HEK293 (cell line): Measurements from ENCODE around the gene CABP4.

Source experiments
- CTCF ChIA-PET: fragments of 350-600 bp; formaldehyde crosslinking; extraction: SDS; loops from one replicate; lab custom pipeline; 2021; ENCODE audit warnings: antibody characterized with exemption; lab: Yijun Ruan, JAX
- POLR2A ChIA-PET: fragments of 300-600 bp; formaldehyde crosslinking; extraction: SDS; loops from one replicate; lab custom pipeline; 2020; ENCODE audit warnings: antibody characterized with exemption, inconsistent platforms; lab: Yijun Ruan, JAX
- H3K27ac ChIP-seq: fragments of 200-500 bp; sonication (Bioruptor generic); 2 replicates; pipeline ENCODE4 v1.5.1; 2014; ENCODE audit warnings: low read depth, low read length, control low read depth, inconsistent platforms; ENCODE audit errors: extremely low read depth
- H3K36me3 ChIP-seq, 2 experiments: fragments of 200-500 bp in 1 of 2; sonication (Bioruptor generic) in 1 of 2; 1 replicate in 1 of 2; 2 replicates in 1 of 2; pipeline ENCODE4 v1.5.1; 2014 to 2017; ENCODE audit warnings: inconsistent platforms in 2 of 2, low read length in 2 of 2; ENCODE audit not compliant: control insufficient read depth in 2 of 2, insufficient read depth in 1 of 2
- H3K4me1 ChIP-seq: fragments of 200-500 bp; sonication (Bioruptor generic); 2 replicates; pipeline ENCODE4 v1.5.1; 2014; ENCODE audit warnings: mild to moderate bottlenecking, low read length, inconsistent platforms; ENCODE audit not compliant: control insufficient read depth, insufficient read depth
- H3K4me3 ChIP-seq: 2 replicates; pipeline ENCODE4 v1.5.1; 2011; ENCODE audit warnings: low read depth, mild to moderate bottlenecking, control low read depth, low read length, moderate library complexity
- H3K9me3 ChIP-seq: fragments of 200-500 bp; sonication (Bioruptor generic); 2 replicates; pipeline ENCODE4 v1.5.1; 2014; ENCODE audit warnings: low read depth, low read length, inconsistent platforms; ENCODE audit not compliant: control insufficient read depth, insufficient read depth
- BCL11B ChIP-seq: fragments of 450-650 bp; formaldehyde crosslinking; IDR thresholded peaks from 2 replicates; pipeline ENCODE4 v1.5.1; 2016; ENCODE audit warnings: low read depth, missing biosample characterization, missing genetic modification characterization
- EGR2 ChIP-seq: fragments of 450-650 bp; formaldehyde crosslinking; IDR thresholded peaks from 2 replicates; pipeline ENCODE4 v1.5.1; 2016; ENCODE audit warnings: low read depth, missing biosample characterization, missing genetic modification characterization
- GFI1B ChIP-seq: fragments of 450-650 bp; formaldehyde crosslinking; IDR thresholded peaks from 2 replicates; pipeline ENCODE4 v1.5.1; 2016; ENCODE audit warnings: missing biosample characterization, missing genetic modification characterization
- GLIS2 ChIP-seq: fragments of 450-650 bp; formaldehyde crosslinking; IDR thresholded peaks from 2 replicates; pipeline ENCODE4 v1.5.1; 2016; ENCODE audit warnings: missing biosample characterization, missing genetic modification characterization
- KLF7 ChIP-seq: fragments of 450-650 bp; formaldehyde crosslinking; IDR thresholded peaks from 2 replicates; pipeline ENCODE4 v1.5.1; 2016; ENCODE audit warnings: missing biosample characterization, missing genetic modification characterization, borderline replicate concordance
- MYNN ChIP-seq: fragments of 450-650 bp; formaldehyde crosslinking; IDR thresholded peaks from 2 replicates; pipeline ENCODE4 v1.5.1; 2016; ENCODE audit warnings: missing biosample characterization, missing genetic modification characterization, borderline replicate concordance
- SALL2 ChIP-seq: fragments of 450-650 bp; formaldehyde crosslinking; IDR thresholded peaks from 2 replicates; pipeline ENCODE4 v1.5.0; 2017; ENCODE audit warnings: missing biosample characterization, mild to moderate bottlenecking, missing genetic modification characterization, borderline replicate concordance
- ZBTB20 ChIP-seq: fragments of 450-650 bp; formaldehyde crosslinking; IDR thresholded peaks from 2 replicates; pipeline ENCODE4 v1.5.1; 2016; ENCODE audit warnings: missing biosample characterization, missing genetic modification characterization
- ZBTB8A ChIP-seq: fragments of 450-650 bp; formaldehyde crosslinking; IDR thresholded peaks from 2 replicates; pipeline ENCODE4 v1.5.1; 2016; ENCODE audit warnings: missing biosample characterization, missing genetic modification characterization
- ZFHX2 ChIP-seq: fragments of 450-650 bp; formaldehyde crosslinking; conservative IDR thresholded peaks from 2 replicates; pipeline ENCODE4 v1.5.1; 2016; ENCODE audit warnings: missing biosample characterization, missing genetic modification characterization
- ZNF112 ChIP-seq: fragments of 450-650 bp; formaldehyde crosslinking; IDR thresholded peaks from 2 replicates; pipeline ENCODE4 v1.5.0; 2017; ENCODE audit warnings: missing biosample characterization, missing genetic modification characterization
- ZNF114 ChIP-seq: fragments of 450-650 bp; formaldehyde crosslinking; IDR thresholded peaks from 2 replicates; pipeline ENCODE4 v1.5.0; 2017; ENCODE audit warnings: missing biosample characterization, missing genetic modification characterization
- ZNF155 ChIP-seq: fragments of 450-650 bp; formaldehyde crosslinking; IDR thresholded peaks from 2 replicates; pipeline ENCODE4 v1.5.1; 2016; ENCODE audit warnings: missing biosample characterization, missing genetic modification characterization
- ZNF157 ChIP-seq: fragments of 450-650 bp; formaldehyde crosslinking; IDR thresholded peaks from 2 replicates; pipeline ENCODE4 v1.5.1; 2016; ENCODE audit warnings: missing biosample characterization, missing genetic modification characterization
- ZNF266 ChIP-seq: fragments of 450-650 bp; formaldehyde crosslinking; IDR thresholded peaks from 2 replicates; pipeline ENCODE4 v1.5.1; 2016; ENCODE audit warnings: missing biosample characterization, missing genetic modification characterization, low read depth
- ZNF350 ChIP-seq: fragments of 450-650 bp; formaldehyde crosslinking; IDR thresholded peaks from 2 replicates; pipeline ENCODE4 v1.5.0; 2017; ENCODE audit warnings: missing biosample characterization, mild to moderate bottlenecking, missing genetic modification characterization
- ZNF394 ChIP-seq: fragments of 450-650 bp; formaldehyde crosslinking; IDR thresholded peaks from 2 replicates; pipeline ENCODE4 v1.5.1; 2016; ENCODE audit warnings: missing biosample characterization, missing genetic modification characterization, mild to moderate bottlenecking, moderate library complexity, borderline replicate concordance
- ZNF521 ChIP-seq: fragments of 450-650 bp; formaldehyde crosslinking; IDR thresholded peaks from 2 replicates; pipeline ENCODE4 v1.5.1; 2017; ENCODE audit warnings: missing biosample characterization, mild to moderate bottlenecking, missing genetic modification characterization
- ZNF548 ChIP-seq: fragments of 450-650 bp; formaldehyde crosslinking; IDR thresholded peaks from 2 replicates; pipeline ENCODE4 v1.5.1; 2016; ENCODE audit warnings: missing biosample characterization, missing genetic modification characterization
- ZNF549 ChIP-seq: fragments of 450-650 bp; IDR thresholded peaks from 2 replicates; pipeline ENCODE4 v1.5.1; 2018; ENCODE audit warnings: missing biosample characterization, missing genetic modification characterization, mild to moderate bottlenecking, inconsistent platforms, moderate library complexity
- ZNF600 ChIP-seq: fragments of 450-650 bp; formaldehyde crosslinking; IDR thresholded peaks from 2 replicates; pipeline ENCODE4 v1.5.1; 2016; ENCODE audit warnings: missing biosample characterization, missing genetic modification characterization
- ZNF621 ChIP-seq: fragments of 450-650 bp; formaldehyde crosslinking; IDR thresholded peaks from 2 replicates; pipeline ENCODE4 v1.5.1; 2017; ENCODE audit warnings: missing biosample characterization, missing genetic modification characterization
- ZNF677 ChIP-seq: fragments of 450-650 bp; IDR thresholded peaks from 2 replicates; pipeline ENCODE4 v1.5.0; 2018; ENCODE audit warnings: missing biosample characterization, mild to moderate bottlenecking, missing genetic modification characterization, moderate library complexity
- ZNF76 ChIP-seq: fragments of 450-650 bp; formaldehyde crosslinking; IDR thresholded peaks from 2 replicates; pipeline ENCODE4; 2016; ENCODE audit warnings: low read depth, missing biosample characterization, missing genetic modification characterization, borderline replicate concordance
- ZNF785 ChIP-seq: fragments of 450-650 bp; formaldehyde crosslinking; IDR thresholded peaks from 2 replicates; pipeline ENCODE4 v1.5.1; 2016; ENCODE audit warnings: missing biosample characterization, missing genetic modification characterization
- TF ChIP-seq, protein P1 (sequence below): fragments of 450-650 bp; formaldehyde crosslinking; IDR thresholded peaks from 2 replicates; pipeline ENCODE4 v1.5.1; 2017; ENCODE audit warnings: missing biosample characterization, missing genetic modification characterization
- TF ChIP-seq, protein P2 (sequence below): fragments of 450-650 bp; formaldehyde crosslinking; IDR thresholded peaks from 2 replicates; pipeline ENCODE4 v1.5.1; 2017; ENCODE audit warnings: missing biosample characterization, missing genetic modification characterization
- TF ChIP-seq, protein P3 (sequence below): fragments of 450-650 bp; formaldehyde crosslinking; IDR thresholded peaks from 2 replicates; pipeline ENCODE4 v1.5.1; 2016; ENCODE audit warnings: missing biosample characterization, missing genetic modification characterization

The CABP4 gene

DNA sequence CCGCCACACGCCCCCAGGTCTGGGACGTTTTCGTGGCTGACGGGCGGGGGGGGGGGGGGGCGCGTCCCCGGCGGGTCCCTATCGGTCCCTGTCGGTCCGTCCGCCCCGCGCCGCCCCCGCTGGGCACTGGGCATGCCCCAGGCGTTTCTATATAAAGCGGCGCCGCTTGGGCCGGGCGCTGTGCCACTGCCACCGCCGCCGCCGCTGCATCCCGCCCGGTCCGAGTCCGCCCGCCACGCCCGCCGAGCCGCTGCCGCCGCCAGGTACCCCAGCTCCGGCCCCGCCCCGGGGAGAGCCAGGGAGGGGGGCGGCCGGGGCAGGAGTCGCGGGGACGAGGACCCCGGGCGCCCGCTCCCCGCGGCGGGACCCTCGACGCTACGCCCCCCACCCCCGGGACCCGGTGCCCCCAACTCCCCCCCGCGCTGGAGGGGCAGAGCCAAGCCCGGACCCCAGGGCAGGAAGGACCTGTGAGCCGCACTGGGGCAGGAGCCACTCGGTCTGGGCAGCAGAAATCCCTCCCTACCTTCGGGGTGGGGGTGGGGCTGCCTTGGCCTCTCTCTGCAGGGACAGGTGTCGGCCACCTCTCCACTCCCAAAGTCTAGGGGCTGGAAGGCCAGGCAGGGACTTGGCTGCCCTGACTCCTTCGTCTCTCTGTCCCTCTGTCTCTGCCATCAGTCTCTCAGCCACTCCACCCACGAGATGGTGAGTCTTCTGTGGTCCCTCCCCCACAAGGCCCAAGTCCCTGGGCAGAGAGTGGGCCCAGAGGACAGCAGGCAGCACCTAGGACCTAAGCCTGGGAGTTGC is 39.5 kb upstream of the CABP4 start, which contains the start of gene CARNS1:
TSS of gene CARNS1 (plus strand) at position 178 of the 804 bp plus-strand sequence. CDS start at position 700, 522 bp downstream.
- H3K9me3 ChIP-seq, result no peaks in the 10 kb centered on the region
- TF ChIP-seq EGR2 (tag by site-specific recombination) (peak; percentile 69), ZNF677 (no peak), ZNF600 (no peak), ZFHX2 (peak; percentile 75)
- TF ChIP-seq, protein P1, sequence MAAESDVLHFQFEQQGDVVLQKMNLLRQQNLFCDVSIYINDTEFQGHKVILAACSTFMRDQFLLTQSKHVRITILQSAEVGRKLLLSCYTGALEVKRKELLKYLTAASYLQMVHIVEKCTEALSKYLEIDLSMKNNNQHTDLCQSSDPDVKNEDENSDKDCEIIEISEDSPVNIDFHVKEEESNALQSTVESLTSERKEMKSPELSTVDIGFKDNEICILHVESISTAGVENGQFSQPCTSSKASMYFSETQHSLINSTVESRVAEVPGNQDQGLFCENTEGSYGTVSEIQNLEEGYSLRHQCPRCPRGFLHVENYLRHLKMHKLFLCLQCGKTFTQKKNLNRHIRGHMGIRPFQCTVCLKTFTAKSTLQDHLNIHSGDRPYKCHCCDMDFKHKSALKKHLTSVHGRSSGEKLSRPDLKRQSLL (tag by site-specific recombination), result no peak
- TF ChIP-seq, protein P2, sequence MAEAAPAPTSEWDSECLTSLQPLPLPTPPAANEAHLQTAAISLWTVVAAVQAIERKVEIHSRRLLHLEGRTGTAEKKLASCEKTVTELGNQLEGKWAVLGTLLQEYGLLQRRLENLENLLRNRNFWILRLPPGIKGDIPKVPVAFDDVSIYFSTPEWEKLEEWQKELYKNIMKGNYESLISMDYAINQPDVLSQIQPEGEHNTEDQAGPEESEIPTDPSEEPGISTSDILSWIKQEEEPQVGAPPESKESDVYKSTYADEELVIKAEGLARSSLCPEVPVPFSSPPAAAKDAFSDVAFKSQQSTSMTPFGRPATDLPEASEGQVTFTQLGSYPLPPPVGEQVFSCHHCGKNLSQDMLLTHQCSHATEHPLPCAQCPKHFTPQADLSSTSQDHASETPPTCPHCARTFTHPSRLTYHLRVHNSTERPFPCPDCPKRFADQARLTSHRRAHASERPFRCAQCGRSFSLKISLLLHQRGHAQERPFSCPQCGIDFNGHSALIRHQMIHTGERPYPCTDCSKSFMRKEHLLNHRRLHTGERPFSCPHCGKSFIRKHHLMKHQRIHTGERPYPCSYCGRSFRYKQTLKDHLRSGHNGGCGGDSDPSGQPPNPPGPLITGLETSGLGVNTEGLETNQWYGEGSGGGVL, result no peak
- CTCF ChIA-PET, result no interaction called here
- H3K27ac ChIP-seq, result no peak within 1 kb of the TSS
- H3K36me3 ChIP-seq, result no peaks in the 10 kb centered on the region
- H3K4me1 ChIP-seq, result no peaks in the 10 kb centered on the region; the same call in 1 of the 2 replicates
- peak within 1 kb of the TSS; percentile 9; the same call in 1 of the 2 replicates for H3K4me3 ChIP-seq
- POLR2A ChIA-PET, result no interaction called here

DNA sequence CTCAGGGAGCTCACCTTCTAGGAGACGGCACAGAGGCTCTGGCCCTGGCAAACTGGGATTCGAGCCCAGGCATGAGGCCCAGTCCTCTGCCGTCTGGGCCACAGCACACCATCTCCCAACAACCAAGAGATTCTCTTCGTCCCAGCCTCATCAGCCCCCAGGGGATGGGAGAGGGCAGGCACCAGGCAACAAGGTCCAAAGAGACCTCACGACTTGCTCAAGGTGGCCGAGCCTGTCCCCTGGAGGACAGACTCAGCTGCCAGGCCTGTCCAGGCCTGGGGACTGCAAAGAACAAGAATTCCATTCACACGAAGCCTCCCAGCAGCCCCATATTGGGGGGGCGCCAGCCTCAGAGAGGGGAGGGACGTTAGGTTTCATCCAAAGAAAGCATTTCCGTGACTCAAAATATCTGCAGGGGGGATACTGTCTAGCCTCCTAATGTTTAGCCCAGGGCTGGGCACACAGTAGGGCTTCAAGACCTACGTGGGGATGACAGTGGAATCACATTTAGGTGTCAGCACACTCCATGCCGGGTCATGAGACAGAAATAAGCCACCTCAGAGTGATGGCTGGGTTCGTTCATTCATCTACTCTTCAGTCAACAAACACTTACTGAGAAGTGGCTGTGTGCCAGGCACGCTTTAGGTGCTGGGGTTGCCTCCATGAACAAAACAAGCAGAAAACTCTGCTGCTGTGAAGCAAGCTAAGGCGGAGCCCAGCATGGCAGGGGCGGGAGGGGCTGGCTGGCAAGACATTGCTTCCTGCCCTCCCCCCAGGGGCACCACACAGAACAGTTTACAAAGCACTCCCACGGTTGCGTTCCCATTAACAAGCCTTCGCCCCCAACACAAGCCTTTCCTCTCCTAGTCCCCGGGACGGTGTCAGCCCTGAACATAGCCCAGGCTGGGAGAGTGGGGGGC is 38.5 kb upstream of the CABP4 start:
- no peak overlapping the region for H3K27ac ChIP-seq
- H3K36me3 ChIP-seq, result no peaks in the 10 kb centered on the region
- CTCF ChIA-PET, result interaction anchor here (1.4 kb wide), 1 partner anchor 34 kb away, joined by 5 read pairs; no protein-coding TSS in a partner anchor
- POLR2A ChIA-PET, result no interaction called here
- H3K9me3 ChIP-seq, result no peaks in the 10 kb centered on the region
- no peaks in the 10 kb centered on the region; the same call in 1 of the 2 replicates for H3K4me1 ChIP-seq
- no peak overlapping the region for H3K4me3 ChIP-seq
- TF ChIP-seq ZNF76, result no peak
- TF ChIP-seq MYNN, result no peak
- TF ChIP-seq ZBTB8A (tag by site-specific recombination), result peak; percentile 33; the same call in 1 of the 2 replicates
- TF ChIP-seq ZBTB20 (tag by site-specific recombination), result no peak
- no peak for TF ChIP-seq ZNF785
- no peak for TF ChIP-seq ZNF548 (tag by site-specific recombination)
- no peak for TF ChIP-seq ZNF114 (tag by site-specific recombination)
- no peak for TF ChIP-seq GFI1B
- peak; percentile 81 for TF ChIP-seq EGR2 (tag by site-specific recombination)
- no peak for TF ChIP-seq ZNF350 (tag by site-specific recombination)
- no peak for TF ChIP-seq ZNF521 (tag by site-specific recombination)
- no peak for TF ChIP-seq KLF7 (tag by site-specific recombination)
- no peak for TF ChIP-seq ZNF112 (tag by site-specific recombination)
- TF ChIP-seq ZNF549 (tag by site-specific recombination), result no peak
- no peak for TF ChIP-seq ZNF157 (tag by site-specific recombination)
- TF ChIP-seq BCL11B, result no peak
- peak; percentile 19; the same call in 1 of the 2 replicates for TF ChIP-seq GLIS2
- no peak for TF ChIP-seq ZNF394 (tag by site-specific recombination)
- no peak for TF ChIP-seq ZNF621
- TF ChIP-seq, protein P3, sequence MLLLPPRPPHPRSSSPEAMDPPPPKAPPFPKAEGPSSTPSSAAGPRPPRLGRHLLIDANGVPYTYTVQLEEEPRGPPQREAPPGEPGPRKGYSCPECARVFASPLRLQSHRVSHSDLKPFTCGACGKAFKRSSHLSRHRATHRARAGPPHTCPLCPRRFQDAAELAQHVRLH (tag by site-specific recombination), result no peak
- TF ChIP-seq ZNF155, result no peak
- TF ChIP-seq, protein P2, result no peak
- no peak for TF ChIP-seq SALL2 (tag by site-specific recombination)
- TF ChIP-seq ZNF266 (tag by site-specific recombination), result no peak
